Measurements from ENCODE around the gene SLC25A22.

The SLC25A22 gene

DNA sequence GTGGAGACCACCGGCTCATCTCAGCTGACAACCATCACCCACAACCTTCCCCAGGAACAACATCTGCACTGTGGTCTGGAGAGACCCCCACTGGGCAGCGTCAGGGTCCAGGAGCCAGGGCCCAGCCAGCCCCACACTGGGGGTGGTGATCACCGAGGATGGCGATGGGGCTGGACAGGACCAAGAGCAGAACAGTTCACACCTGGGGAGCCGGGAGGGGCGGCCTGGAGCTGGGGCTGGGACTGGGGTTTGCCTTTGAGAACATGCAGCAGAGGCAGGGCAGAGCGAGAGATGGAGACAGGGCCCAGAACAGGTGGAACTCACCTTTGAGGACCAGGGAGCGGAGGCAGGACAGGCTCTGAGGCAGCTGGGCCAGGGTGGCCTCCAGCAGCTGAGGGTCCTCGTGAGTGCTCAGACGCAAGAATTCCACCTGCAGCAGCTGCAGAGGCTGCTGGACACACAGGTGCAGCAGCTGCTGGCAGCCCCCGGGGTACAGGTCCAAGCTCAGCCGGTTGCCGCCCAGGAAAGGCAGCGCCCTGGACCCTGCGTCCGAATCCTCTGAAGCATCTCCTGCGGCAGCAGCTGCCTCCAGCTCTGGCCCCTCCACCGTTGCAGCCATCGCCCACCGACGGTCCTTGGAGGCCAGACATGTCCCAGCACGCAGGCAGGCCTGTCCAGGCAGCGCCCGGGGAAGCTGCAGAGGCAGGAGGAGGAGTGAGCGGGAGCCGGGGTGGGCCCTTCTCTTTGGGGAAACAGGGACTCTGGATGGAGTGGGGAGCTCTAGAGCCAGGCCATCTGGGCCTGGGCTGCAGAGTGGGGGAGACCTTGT is 5.9 kb upstream of the SLC25A22 start:
- Histone ChIP-seq H3K27me3 (ENCODE audit: control insufficient read depth in 5 of 5, insufficient read depth in 4 of 5, low read length in 5 of 5) (no peaks in the 10 kb centered on the region), H3K27ac (ENCODE audit: low read depth, low read length) (no peak overlapping the region), H3K4me3 (ENCODE audit: low read depth in 1 of 5, low read length in 5 of 5) (peak overlapping the region in 3 of 5 donors; percentile 56 to 71 (median 63)), H3K9ac (ENCODE audit: low read length in 5 of 5) (peak overlapping the region in 3 of 5 donors; percentile 33 to 73 (median 64)), H3K4me1 (ENCODE audit: control insufficient read depth in 5 of 5, insufficient read depth in 5 of 5, low read length in 5 of 5) (peaks cover 2 to 25% (median 23%) of the 10 kb centered on the region in 5 donors), H3K36me3 (ENCODE audit: control insufficient read depth in 5 of 5, insufficient read depth in 5 of 5, low read length in 5 of 5) (peaks cover 0 to 43% (median 23%) of the 10 kb centered on the region in 5 donors), H3K9me3 (ENCODE audit: control insufficient read depth in 5 of 5, low read length in 5 of 5) (no peaks in the 10 kb centered on the region)

DNA sequence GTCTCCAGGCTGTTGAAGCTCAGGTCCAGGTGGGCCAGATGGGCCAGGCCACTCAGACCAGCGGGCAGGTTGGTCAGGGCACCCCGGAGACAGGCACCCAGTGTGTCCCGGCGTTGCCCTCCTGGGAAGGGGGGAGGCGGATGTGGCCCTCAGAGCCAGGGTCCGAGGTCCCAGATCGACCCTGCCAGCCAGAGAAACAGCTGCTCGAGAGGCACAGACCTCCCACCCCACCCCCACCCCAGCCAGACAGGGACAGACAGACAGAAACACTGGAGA is 5.3 kb upstream of the SLC25A22 start:
- Histone ChIP-seq H3K9ac (ENCODE audit: low read length in 5 of 5) (no peak overlapping the region), H3K4me3 (ENCODE audit: low read depth in 1 of 5, low read length in 5 of 5) (no peak overlapping the region)

DNA sequence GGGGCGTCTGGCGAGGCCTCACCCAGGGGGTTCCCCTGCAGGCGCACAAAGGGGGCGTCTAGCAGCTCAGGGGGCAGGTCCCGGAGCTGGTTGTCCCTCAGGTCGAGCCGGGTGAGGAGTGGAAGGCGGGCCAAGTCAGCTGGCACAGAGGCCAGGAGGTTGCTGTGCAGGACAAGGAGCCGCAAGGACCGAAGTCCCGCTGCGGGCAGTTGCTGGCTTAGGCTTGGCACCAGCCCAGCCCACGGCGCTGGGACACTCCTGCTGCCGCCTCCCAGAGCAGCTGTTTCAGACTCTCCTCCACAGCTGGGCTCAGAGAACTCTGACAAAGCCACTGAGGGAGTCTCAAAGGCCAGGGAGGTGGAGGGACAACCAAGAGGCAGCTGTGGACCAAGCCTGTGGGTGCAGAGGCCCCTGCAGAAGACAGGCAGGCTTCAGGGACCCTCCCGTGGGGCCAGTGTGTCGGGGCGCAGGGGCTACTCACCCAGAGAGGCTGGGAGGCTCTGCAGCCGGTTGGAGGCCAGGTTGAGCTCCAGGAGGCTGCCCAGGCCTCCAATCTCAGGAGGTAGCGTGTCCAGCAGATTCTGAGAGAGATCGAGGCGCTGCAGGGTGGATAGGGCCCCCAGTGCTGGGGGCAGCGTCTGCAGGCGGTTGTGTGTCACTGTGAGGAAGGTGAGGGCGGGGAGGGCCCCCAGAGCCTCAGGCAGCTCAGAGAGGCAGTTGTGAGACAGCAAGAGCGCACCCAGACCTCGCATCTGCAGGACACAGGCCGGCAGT is 4.8 kb upstream of the SLC25A22 start:
- no peak overlapping the region for H3K9ac ChIP-seq (ENCODE audit: low read length in 5 of 5)
- no peaks in the 10 kb centered on the region for H3K27me3 ChIP-seq (ENCODE audit: control insufficient read depth in 5 of 5, insufficient read depth in 4 of 5, low read length in 5 of 5)
- H3K36me3 ChIP-seq (ENCODE audit: control insufficient read depth in 5 of 5, insufficient read depth in 5 of 5, low read length in 5 of 5) = peaks cover 0 to 44% (median 23%) of the 10 kb centered on the region in 5 donors
- no peak overlapping the region for H3K4me3 ChIP-seq (ENCODE audit: low read depth in 1 of 5, low read length in 5 of 5)
- H3K9me3 ChIP-seq (ENCODE audit: control insufficient read depth in 5 of 5, low read length in 5 of 5) = no peaks in the 10 kb centered on the region
- H3K4me1 ChIP-seq (ENCODE audit: control insufficient read depth in 5 of 5, insufficient read depth in 5 of 5, low read length in 5 of 5) = peaks cover 0 to 20% (median 19%) of the 10 kb centered on the region in 5 donors
- H3K27ac ChIP-seq (ENCODE audit: low read depth, low read length) = no peak overlapping the region

More for the DNA sequence above, 5.3 kb upstream of the SLC25A22 start:
- no peaks in the 10 kb centered on the region for H3K9me3 ChIP-seq (ENCODE audit: control insufficient read depth in 5 of 5, low read length in 5 of 5)
- H3K4me1 ChIP-seq (ENCODE audit: control insufficient read depth in 5 of 5, insufficient read depth in 5 of 5, low read length in 5 of 5) = peaks cover 0 to 20% (median 19%) of the 10 kb centered on the region in 5 donors
- H3K27ac ChIP-seq (ENCODE audit: low read depth, low read length) = no peak overlapping the region
- H3K36me3 ChIP-seq (ENCODE audit: control insufficient read depth in 5 of 5, insufficient read depth in 5 of 5, low read length in 5 of 5) = peaks cover 0 to 44% (median 23%) of the 10 kb centered on the region in 5 donors
- no peaks in the 10 kb centered on the region for H3K27me3 ChIP-seq (ENCODE audit: control insufficient read depth in 5 of 5, insufficient read depth in 4 of 5, low read length in 5 of 5)

DNA sequence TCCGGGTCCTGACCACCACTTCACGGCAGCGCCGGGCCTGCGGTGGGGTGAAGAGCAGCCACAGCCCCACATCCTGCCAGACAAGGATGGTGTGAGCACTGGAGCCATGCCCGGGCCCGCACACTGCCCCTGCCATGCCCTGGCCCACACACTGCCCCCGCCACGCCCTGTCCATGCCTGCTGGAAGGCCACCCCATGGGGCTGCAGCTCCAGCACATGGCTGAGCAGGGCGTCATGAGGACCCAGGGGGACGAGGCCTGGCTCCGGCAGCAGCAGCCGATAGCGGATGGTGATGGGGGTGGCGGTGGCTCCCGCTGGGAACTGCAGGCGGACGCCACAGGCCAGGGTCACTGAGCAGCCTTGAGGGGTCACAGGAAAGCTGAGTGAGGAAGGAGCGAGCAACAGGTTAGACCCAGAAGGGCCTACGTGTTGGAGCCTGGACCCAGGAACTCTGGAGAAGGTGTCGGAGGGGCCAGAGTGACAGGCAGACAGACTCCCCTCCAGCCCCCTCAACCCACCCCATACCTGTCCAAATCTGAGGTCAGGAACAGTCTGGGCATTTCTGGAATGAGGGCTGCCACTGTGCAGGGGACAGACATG is 4.0 kb upstream of the SLC25A22 start:
- Histone ChIP-seq H3K4me3 (ENCODE audit: low read depth in 1 of 5, low read length in 5 of 5) (no peak overlapping the region), H3K9me3 (ENCODE audit: control insufficient read depth in 5 of 5, low read length in 5 of 5) (no peaks in the 10 kb centered on the region), H3K27ac (ENCODE audit: low read depth, low read length) (no peak overlapping the region), H3K27me3 (ENCODE audit: control insufficient read depth in 5 of 5, insufficient read depth in 4 of 5, low read length in 5 of 5) (no peaks in the 10 kb centered on the region), H3K9ac (ENCODE audit: low read length in 5 of 5) (no peak overlapping the region), H3K36me3 (ENCODE audit: control insufficient read depth in 5 of 5, insufficient read depth in 5 of 5, low read length in 5 of 5) (peaks cover 0 to 44% (median 23%) of the 10 kb centered on the region in 5 donors), H3K4me1 (ENCODE audit: control insufficient read depth in 5 of 5, insufficient read depth in 5 of 5, low read length in 5 of 5) (peaks cover 0 to 28% (median 25%) of the 10 kb centered on the region in 5 donors)

DNA sequence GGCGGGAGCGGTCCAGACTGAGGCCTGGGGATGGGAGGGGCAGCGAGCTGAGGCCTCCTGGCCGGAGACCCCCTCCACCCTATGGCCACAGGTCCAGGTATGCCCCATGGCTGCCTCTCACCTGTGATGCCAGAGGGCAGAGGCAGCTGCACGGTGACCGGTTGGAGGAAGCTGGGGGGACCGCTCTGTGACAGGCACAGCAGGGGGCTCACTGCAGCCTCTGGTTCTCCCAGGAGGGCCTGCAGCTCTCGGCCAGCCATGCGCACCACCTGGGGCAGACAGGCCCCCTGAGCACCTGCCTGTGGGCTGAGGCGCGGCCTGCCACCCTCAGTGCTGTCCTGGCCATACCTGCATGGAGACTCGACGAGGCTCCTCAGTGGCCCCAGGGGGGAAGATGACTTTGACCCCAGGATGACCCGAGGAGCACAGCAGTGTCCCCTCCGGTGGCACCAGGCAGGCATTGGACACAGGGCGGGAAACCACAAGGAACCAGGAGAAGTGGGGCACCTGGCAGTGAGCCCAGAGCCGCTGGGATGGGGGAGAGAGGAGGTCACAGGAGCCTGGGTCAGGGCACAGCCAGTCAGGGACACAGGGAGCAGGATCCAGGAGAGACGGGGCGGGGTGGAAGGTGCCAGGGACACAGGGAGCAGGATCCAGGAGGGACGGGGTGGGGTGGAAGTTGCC is 3.2 kb upstream of the SLC25A22 start:
- Histone ChIP-seq H3K27me3 (ENCODE audit: control insufficient read depth in 5 of 5, insufficient read depth in 4 of 5, low read length in 5 of 5) (no peaks in the 10 kb centered on the region), H3K9me3 (ENCODE audit: control insufficient read depth in 5 of 5, low read length in 5 of 5) (no peaks in the 10 kb centered on the region), H3K4me3 (ENCODE audit: low read depth in 1 of 5, low read length in 5 of 5) (no peak overlapping the region), H3K36me3 (ENCODE audit: control insufficient read depth in 5 of 5, insufficient read depth in 5 of 5, low read length in 5 of 5) (peaks cover 0 to 44% (median 23%) of the 10 kb centered on the region in 5 donors), H3K27ac (ENCODE audit: low read depth, low read length) (no peak overlapping the region), H3K9ac (ENCODE audit: low read length in 5 of 5) (no peak overlapping the region), H3K4me1 (ENCODE audit: control insufficient read depth in 5 of 5, insufficient read depth in 5 of 5, low read length in 5 of 5) (peaks cover 1 to 37% (median 34%) of the 10 kb centered on the region in 5 donors)

DNA sequence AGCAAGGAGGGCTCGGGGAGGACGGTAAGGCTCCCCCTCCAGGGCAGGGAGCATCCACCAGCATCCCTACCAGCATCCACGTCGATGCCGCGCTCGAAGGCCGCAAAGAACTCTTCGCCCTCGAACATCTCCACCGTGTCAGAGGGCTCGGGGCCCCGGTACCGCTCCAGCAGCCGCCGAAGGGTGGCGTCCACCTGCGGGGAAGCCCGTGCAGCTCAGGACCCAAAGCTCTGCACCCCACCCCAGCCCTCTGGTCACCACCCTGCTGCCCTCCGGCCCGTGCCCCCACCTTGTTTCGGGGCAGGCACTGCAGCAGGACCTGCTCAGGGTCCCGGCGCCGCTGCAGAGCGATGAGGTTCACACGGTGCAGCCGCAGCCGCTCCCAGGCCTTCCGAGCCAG is 2.4 kb upstream of the SLC25A22 start:
- Histone ChIP-seq H3K27ac (ENCODE audit: low read depth, low read length) (no peak overlapping the region), H3K36me3 (ENCODE audit: control insufficient read depth in 5 of 5, insufficient read depth in 5 of 5, low read length in 5 of 5) (peaks cover 0 to 44% (median 23%) of the 10 kb centered on the region in 5 donors), H3K9me3 (ENCODE audit: control insufficient read depth in 5 of 5, low read length in 5 of 5) (no peaks in the 10 kb centered on the region), H3K4me3 (ENCODE audit: low read depth in 1 of 5, low read length in 5 of 5) (no peak overlapping the region), H3K9ac (ENCODE audit: low read length in 5 of 5) (no peak overlapping the region), H3K27me3 (ENCODE audit: control insufficient read depth in 5 of 5, insufficient read depth in 4 of 5, low read length in 5 of 5) (no peaks in the 10 kb centered on the region), H3K4me1 (ENCODE audit: control insufficient read depth in 5 of 5, insufficient read depth in 5 of 5, low read length in 5 of 5) (peaks cover 1 to 41% (median 39%) of the 10 kb centered on the region in 5 donors)

DNA sequence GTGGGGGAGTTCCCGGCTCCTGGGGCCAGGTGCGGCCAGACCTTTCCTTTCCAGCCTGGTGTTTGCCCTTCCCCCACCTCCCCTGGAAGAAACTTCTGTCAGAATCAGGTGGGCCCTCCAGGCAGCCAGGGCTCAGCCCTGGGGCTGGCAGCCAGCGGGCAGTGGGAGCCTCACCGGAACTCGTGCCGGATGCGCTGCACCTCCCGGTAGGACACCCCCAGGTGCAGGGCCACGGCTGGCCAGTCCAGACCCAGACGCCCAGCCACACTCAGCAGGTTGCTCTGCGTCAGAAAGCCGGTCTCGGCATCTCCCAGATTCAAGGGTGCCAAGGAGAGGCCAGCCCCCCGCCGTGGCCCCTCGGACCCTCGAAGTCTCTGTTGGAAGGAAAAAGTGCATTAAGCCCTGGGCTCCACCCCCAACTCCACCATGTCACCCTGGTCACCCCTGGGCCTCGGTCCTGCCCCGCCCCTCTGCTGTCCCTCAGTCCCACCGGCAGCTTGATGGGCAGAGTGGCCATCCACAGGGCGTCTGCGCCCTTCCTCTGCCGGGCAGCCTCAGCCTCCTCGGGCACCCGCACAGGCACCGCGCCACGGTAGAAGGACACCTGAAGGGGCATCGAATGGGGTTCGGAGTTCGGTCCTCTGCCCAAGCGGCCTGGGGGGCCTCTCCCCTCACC is 1.7 kb upstream of the SLC25A22 start:
- peaks cover 1 to 45% (median 43%) of the 10 kb centered on the region in 5 donors for H3K4me1 ChIP-seq (ENCODE audit: control insufficient read depth in 5 of 5, insufficient read depth in 5 of 5, low read length in 5 of 5)
- H3K4me3 ChIP-seq (ENCODE audit: low read depth in 1 of 5, low read length in 5 of 5) = no peak overlapping the region
- no peak overlapping the region for H3K27ac ChIP-seq (ENCODE audit: low read depth, low read length)
- H3K9ac ChIP-seq (ENCODE audit: low read length in 5 of 5) = no peak overlapping the region
- H3K9me3 ChIP-seq (ENCODE audit: control insufficient read depth in 5 of 5, low read length in 5 of 5) = no peaks in the 10 kb centered on the region
- H3K36me3 ChIP-seq (ENCODE audit: control insufficient read depth in 5 of 5, insufficient read depth in 5 of 5, low read length in 5 of 5) = peaks cover 0 to 44% (median 23%) of the 10 kb centered on the region in 5 donors
- H3K27me3 ChIP-seq (ENCODE audit: control insufficient read depth in 5 of 5, insufficient read depth in 4 of 5, low read length in 5 of 5) = no peaks in the 10 kb centered on the region

DNA sequence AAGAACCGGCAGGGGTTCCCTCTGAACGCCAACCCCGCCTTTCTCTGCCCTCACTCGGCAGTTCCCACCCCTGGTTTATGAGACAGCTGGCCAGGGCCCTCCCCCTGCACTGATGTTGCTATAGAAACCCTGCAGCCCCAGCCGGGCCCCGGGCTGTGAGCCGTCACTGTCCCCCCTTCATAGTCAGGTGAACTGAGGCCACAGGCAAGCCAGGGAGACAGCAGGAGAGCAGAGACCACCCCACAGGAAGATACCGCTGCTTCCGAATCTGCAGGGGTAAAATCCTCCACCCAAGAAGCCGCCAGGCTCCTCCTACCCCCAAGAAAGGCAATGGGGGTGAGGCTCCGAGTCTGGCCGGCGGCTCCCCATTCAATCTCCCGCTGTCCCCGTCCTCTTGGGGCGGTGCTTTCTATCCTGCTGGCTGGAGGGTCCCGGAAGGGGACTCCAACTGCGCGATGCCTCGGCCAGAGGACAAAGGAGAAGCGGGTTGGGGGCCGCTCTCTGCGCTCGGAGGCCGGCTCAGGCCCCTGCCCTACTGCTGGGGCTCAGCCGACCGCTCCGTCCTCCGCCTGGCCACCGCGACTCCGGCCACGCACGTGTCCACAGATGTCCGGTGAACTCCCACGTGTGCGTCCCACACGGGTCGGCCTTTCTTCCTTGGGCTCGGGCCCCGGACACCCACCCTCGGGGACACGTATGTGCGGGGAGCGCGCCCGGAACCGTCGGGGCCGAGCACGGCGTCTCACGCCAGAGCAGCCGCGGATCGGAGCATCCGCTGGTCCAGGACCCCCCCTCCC is 587 bp downstream of the SLC25A22 start:
- peaks cover 1 to 50% (median 35%) of the 10 kb centered on the region in 5 donors for H3K4me1 ChIP-seq (ENCODE audit: control insufficient read depth in 5 of 5, insufficient read depth in 5 of 5, low read length in 5 of 5)
- peaks cover 0 to 36% (median 22%) of the 10 kb centered on the region in 5 donors for H3K36me3 ChIP-seq (ENCODE audit: control insufficient read depth in 5 of 5, insufficient read depth in 5 of 5, low read length in 5 of 5)
- peak overlapping the region; percentile 8 to 78 (median 52) for H3K9ac ChIP-seq (ENCODE audit: low read length in 5 of 5)

More for the DNA sequence above, 587 bp downstream of the SLC25A22 start:
- no peaks in the 10 kb centered on the region for H3K9me3 ChIP-seq (ENCODE audit: control insufficient read depth in 5 of 5, low read length in 5 of 5)
- peak overlapping the region; percentile 56 to 80 (median 71) for H3K4me3 ChIP-seq (ENCODE audit: low read depth in 1 of 5, low read length in 5 of 5)
- no peaks in the 10 kb centered on the region for H3K27me3 ChIP-seq (ENCODE audit: control insufficient read depth in 5 of 5, insufficient read depth in 4 of 5, low read length in 5 of 5)
- peak overlapping the region; percentile 69 for H3K27ac ChIP-seq (ENCODE audit: low read depth, low read length)

Measured in subcutaneous abdominal adipose tissue (tissue), 5 donors.